Calu3 (cell line): Measurements from ENCODE around the gene TSNAX. TPM values are rescaled to one million over a fixed set of nuclear protein-coding genes. Genes with fewer than 3 reads are reported as not detected.

Experiments
- BruUV-seq: library from RNA; stranded (reverse); fragments of 400-500 nt; replicated peaks from 2 replicates; lab custom pipeline; 2021; lab: Mats Ljungman, UMichigan
- CTCF ChIA-PET: fragments of 300-600 bp; sonication (Branson Sonifier 250); formaldehyde crosslinking; loops from one replicate; lab custom pipeline; 2022; ENCODE audit warnings: antibody characterized with exemption; lab: Charles Lee
- DNase-seq: peaks from one replicate; pipeline ENCODE4 v3.0.0; 2022
- H3K27ac Mint-ChIP-seq: one replicate; pipeline ENCODE4 v1.8.0; 2022; ENCODE audit warnings: mixed read lengths; ENCODE audit not compliant: unreplicated experiment
- H3K27me3 Mint-ChIP-seq: one replicate; pipeline ENCODE4 v1.8.0; 2022; ENCODE audit warnings: mixed read lengths; ENCODE audit not compliant: unreplicated experiment
- H3K36me3 Mint-ChIP-seq: one replicate; pipeline ENCODE4 v1.8.0; 2022; ENCODE audit warnings: mild to moderate bottlenecking, moderate library complexity, mixed read lengths; ENCODE audit not compliant: insufficient read depth, unreplicated experiment
- H3K4me1 Mint-ChIP-seq: one replicate; pipeline ENCODE4 v1.8.0; 2022; ENCODE audit warnings: mild to moderate bottlenecking, low read depth, mixed read lengths; ENCODE audit not compliant: unreplicated experiment
- H3K4me3 Mint-ChIP-seq: one replicate; pipeline ENCODE4 v1.8.0; 2022; ENCODE audit warnings: mild to moderate bottlenecking, low read depth, moderate library complexity, mixed read lengths; ENCODE audit not compliant: unreplicated experiment
- H3K9me3 Mint-ChIP-seq: one replicate; pipeline ENCODE4 v1.8.0; 2022; ENCODE audit warnings: low read depth, mixed read lengths; ENCODE audit not compliant: unreplicated experiment
- CTCF ChIP-seq: fragments of 200-600 bp; IDR thresholded peaks from one replicate; pipeline ENCODE4 v1.8.0; 2022; ENCODE audit warnings: antibody characterized with exemption; ENCODE audit not compliant: unreplicated experiment
- intact Hi-C: fragments of 100-400 bp; cut with micrococcal nuclease; formaldehyde crosslinking; loops from one replicate; pipeline ENCODE4 v1.10.0; 2022; ENCODE audit not compliant: unreplicated experiment
- total RNA-seq: library from RNA; stranded (reverse); gene quantifications from 2 replicates; pipeline ENCODE4 v1.2.3, GENCODE V29; 2022

The TSNAX gene
- total RNA-seq, 1 experiment from 2014 or later: 55.5 TPM

DNA sequence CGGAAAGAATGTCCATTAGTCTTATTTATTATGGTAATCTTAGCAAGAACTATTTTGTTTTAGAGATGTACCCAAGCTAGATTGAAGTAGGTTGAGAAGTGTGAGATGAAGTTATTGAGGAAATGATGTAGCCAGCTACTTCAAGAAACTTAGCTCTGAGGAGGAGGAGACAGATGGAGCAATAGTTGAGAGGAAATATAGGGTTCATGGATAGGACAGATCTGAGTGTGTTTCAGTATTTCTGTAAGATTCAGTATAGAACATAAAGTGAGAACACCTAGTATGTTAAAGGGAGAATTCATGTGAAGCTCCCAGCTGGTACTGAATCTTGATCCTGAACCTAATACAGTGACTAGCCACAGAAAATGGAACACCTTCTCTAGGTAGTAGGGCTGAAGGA is 28.9 kb downstream of the TSNAX start:
- intact Hi-C loops: no loop called here
- CTCF ChIA-PET: interaction anchor here (0.6 kb wide), 1 partner anchor 191 kb away, joined by 3 read pairs; no protein-coding TSS in a partner anchor
- no peaks in the 10 kb centered on the region for H3K9me3 Mint-ChIP-seq
- H3K4me3 Mint-ChIP-seq: no peak overlapping the region
- H3K27ac Mint-ChIP-seq: no peak overlapping the region
- no peak for DNase-seq
- no TSS peak for BruUV-seq
- peaks cover 18% of the 10 kb centered on the region for H3K4me1 Mint-ChIP-seq
- no peaks in the 10 kb centered on the region for H3K27me3 Mint-ChIP-seq
- peaks cover 8% of the 10 kb centered on the region for H3K36me3 Mint-ChIP-seq
- TF ChIP-seq CTCF: no peak

DNA sequence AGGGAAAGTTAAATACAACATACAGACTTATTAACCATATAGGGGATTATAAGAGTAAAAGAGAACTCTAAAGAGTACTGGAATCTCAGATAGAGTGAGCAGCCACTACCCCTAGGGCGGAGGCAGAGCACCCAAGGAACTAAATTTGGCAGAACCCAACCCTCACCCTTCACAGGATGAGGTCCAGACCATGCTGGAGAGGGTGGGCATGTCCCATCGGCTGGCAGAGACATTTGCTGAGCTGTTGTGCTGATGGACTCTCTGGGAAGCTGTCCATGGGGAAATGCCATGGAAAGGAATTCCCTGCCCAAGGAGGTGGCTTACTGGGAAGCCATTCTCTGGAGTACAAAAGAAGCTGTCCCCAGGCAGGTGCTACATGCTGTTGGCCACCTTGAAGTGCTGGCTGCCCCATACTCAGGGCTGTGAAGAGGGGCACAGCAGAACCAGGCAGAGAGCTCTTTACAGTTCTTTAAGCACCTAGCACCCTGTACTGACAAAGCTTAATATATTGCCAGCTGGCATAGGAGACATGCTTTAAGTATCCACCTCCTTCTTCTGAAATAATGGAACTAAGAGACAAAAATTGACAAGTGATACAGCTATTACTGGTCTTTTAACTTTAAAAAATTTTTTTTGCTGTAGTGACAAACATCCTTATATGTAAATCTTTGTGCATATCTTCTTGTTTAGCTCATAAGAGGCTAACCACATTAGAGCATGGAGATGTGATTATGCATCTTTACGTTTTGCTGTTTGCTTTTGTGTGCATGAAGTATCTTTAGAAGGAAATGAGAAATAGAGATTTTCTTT is 29.6 kb downstream of the TSNAX start:
- DNase-seq: no peak
- no TSS peak for BruUV-seq
- peaks cover 11% of the 10 kb centered on the region for H3K36me3 Mint-ChIP-seq
- no peak overlapping the region for H3K4me3 Mint-ChIP-seq
- no peak overlapping the region for H3K27ac Mint-ChIP-seq
- H3K4me1 Mint-ChIP-seq: peaks cover 22% of the 10 kb centered on the region
- CTCF ChIA-PET: interaction anchor here (0.7 kb wide), 1 partner anchor 219 kb away, joined by 3 read pairs; no protein-coding TSS in a partner anchor
- H3K9me3 Mint-ChIP-seq: no peaks in the 10 kb centered on the region
- intact Hi-C loops: no loop called here
- H3K27me3 Mint-ChIP-seq: no peaks in the 10 kb centered on the region
- no peak for TF ChIP-seq CTCF

DNA sequence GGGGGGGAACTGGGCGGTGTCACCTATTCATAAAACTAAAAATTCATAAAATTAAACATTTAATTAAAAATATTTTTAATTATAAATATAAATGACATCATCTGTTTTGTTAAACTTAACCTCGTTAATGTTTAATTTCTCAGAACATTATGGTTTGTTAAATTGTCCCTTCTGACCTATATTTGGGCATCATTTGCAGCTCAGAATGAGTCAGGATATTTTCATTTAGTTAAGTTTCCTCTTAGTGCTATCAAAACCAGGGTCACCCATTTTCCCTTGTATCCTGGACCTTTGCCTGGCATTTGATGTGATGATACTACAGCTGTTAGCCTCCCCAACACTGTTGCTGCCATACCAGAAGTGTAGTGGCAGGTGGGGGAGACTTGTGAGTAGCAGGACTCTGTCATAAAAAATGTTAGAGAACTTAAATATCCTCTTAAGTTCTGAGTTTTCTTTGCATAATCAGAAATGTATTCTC is 30.3 kb downstream of the TSNAX start:
- peaks cover 25% of the 10 kb centered on the region for H3K4me1 Mint-ChIP-seq
- no peak for TF ChIP-seq CTCF
- no TSS peak for BruUV-seq
- intact Hi-C loops: no loop called here
- H3K4me3 Mint-ChIP-seq: no peak overlapping the region
- no peak for DNase-seq
- CTCF ChIA-PET: no interaction called here
- H3K36me3 Mint-ChIP-seq: peaks cover 12% of the 10 kb centered on the region
- no peak overlapping the region for H3K27ac Mint-ChIP-seq
- H3K9me3 Mint-ChIP-seq: no peaks in the 10 kb centered on the region
- H3K27me3 Mint-ChIP-seq: no peaks in the 10 kb centered on the region

GRCh38 chr1:231561647-231562383 is 33.3 kb downstream of the TSNAX start:
- intact Hi-C loops: no loop called here
- Mint-ChIP-seq H3K4me3 (no peak overlapping the region), H3K36me3 (peaks cover 10% of the 10 kb centered on the region), H3K27ac (no peak overlapping the region), H3K4me1 (peaks cover 24% of the 10 kb centered on the region), H3K9me3 (no peaks in the 10 kb centered on the region), H3K27me3 (no peaks in the 10 kb centered on the region)
- no peak for DNase-seq
- CTCF ChIA-PET: no interaction called here
- no peak for TF ChIP-seq CTCF
- BruUV-seq: no TSS peak
